Left lung (tissue), 10 donors: ENCODE results near the gene VWDE. TPM values are rescaled to one million over a fixed set of nuclear protein-coding genes. Genes with fewer than 3 reads are reported as not detected.

Source experiments
- ATAC-seq: fragments of 200-7000 bp; cut with Tn5 transposase; one replicate; pipeline ENCODE4 v1.9.1; 2020; ENCODE audit warnings: moderate library complexity
- DNase-seq, 4 donors: peaks; one replicate each; pipeline ENCODE4 v3.0.0-alpha.2; 2013 to 2020
- H3K27ac ChIP-seq, 2 donors: fragments of 200-600 bp; sonication (generic) in 1 of 2; one replicate each; pipeline versions ENCODE4 v1.5.0 to v1.8.0; 2020 to 2021
- H3K27me3 ChIP-seq, 2 donors: fragments of 200-600 bp; sonication (generic) in 1 of 2; one replicate each; pipeline versions ENCODE4 v1.5.0 to v1.8.0; 2020 to 2021
- H3K36me3 ChIP-seq, 2 donors: fragments of 200-600 bp; sonication (generic) in 1 of 2; one replicate each; pipeline versions ENCODE4 v1.5.0 to v1.8.0; 2020 to 2021
- H3K4me1 ChIP-seq, 2 donors: fragments of 200-600 bp; one replicate each; pipeline ENCODE4 v1.8.0; 2021
- H3K4me3 ChIP-seq, 2 donors: fragments of 200-600 bp; sonication (generic) in 1 of 2; one replicate each; pipeline versions ENCODE4 v1.5.0 to v1.8.0; 2020 to 2021; ENCODE audit warnings: mild to moderate bottlenecking in 1 of 2
- H3K9me3 ChIP-seq, 2 donors: fragments of 200-600 bp; sonication (generic) in 1 of 2; one replicate each; pipeline versions ENCODE4 v1.5.0 to v1.8.0; 2020 to 2021
- intact Hi-C, 2 donors: fragments of 100-400 bp; cut with DNase I; formaldehyde crosslinking; loops; one replicate each; pipeline versions ENCODE4 v1.11.2 to v1.14.2; 2022
- polyA plus RNA-seq, 6 donors: library from polyadenylated mRNA; unstranded; fragments of 120-200 nt; gene quantifications; one replicate each; pipeline ENCODE4 v1.2.1, GENCODE V29; 2013; ENCODE audit not compliant: insufficient read length in 6 of 6
- total RNA-seq, 2 donors: library from RNA; stranded (reverse); fragmentation: NEBNext Ultra II Directional; extraction: Animal tissue kit (Norgen Biotek cat#: 25700); gene quantifications; one replicate each; pipeline ENCODE4 v1.2.1, GENCODE V29; 2021
- TF ChIP-seq, protein P1 (sequence below), 2 donors: fragments of 200-600 bp; sonication (generic) in 1 of 2; IDR thresholded peaks; one replicate each; pipeline versions ENCODE4 v1.5.0 to v1.8.0; 2021; ENCODE audit warnings: antibody characterized with exemption in 2 of 2
- donor health status: DM: no; HTN: yes; CAD: no.
- donor health status: DM: no; HTN: no; CAD: no.

The VWDE gene
- total and polyA plus RNA-seq, 8 donors = 1.5 to 6.1 (median 3.6) TPM

DNA sequence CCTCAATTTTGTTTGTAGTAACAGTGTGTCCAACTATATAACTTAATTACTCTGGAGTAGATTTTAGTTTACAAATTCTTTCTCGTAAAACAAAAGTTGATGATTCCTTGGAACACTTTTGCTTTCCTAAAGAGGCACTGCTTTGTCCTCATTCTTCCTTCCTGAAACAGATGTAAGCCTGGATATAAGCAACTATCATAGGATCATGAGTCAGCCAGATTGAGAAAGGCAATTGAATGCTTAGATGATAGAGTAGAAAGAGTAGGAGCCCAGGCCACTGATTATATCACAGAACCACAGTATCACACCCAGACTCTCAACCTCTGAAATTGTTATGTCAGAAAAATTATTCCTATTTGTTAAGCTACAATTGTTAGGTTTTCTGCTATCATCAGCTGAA is 122.6 kb downstream of the VWDE start:
- H3K4me3 ChIP-seq = no peak overlapping the region
- intact Hi-C loops = no loop called here
- TF ChIP-seq, protein P1, sequence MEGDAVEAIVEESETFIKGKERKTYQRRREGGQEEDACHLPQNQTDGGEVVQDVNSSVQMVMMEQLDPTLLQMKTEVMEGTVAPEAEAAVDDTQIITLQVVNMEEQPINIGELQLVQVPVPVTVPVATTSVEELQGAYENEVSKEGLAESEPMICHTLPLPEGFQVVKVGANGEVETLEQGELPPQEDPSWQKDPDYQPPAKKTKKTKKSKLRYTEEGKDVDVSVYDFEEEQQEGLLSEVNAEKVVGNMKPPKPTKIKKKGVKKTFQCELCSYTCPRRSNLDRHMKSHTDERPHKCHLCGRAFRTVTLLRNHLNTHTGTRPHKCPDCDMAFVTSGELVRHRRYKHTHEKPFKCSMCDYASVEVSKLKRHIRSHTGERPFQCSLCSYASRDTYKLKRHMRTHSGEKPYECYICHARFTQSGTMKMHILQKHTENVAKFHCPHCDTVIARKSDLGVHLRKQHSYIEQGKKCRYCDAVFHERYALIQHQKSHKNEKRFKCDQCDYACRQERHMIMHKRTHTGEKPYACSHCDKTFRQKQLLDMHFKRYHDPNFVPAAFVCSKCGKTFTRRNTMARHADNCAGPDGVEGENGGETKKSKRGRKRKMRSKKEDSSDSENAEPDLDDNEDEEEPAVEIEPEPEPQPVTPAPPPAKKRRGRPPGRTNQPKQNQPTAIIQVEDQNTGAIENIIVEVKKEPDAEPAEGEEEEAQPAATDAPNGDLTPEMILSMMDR (IDR thresholded peaks at IDR 0.05) = no peak
- H3K36me3 ChIP-seq = no peaks in the 10 kb centered on the region
- H3K4me1 ChIP-seq = no peaks in the 10 kb centered on the region
- H3K27ac ChIP-seq = no peak overlapping the region
- DNase-seq (no peak), ATAC-seq (no peak)
- H3K27me3 ChIP-seq = no peaks in the 10 kb centered on the region
- H3K9me3 ChIP-seq = peaks cover 0 to 3% of the 10 kb centered on the region in 2 donors

Other genes with a start within 250 kb of the VWDE start
- 10 to 100 TPM; 43.3 to 43.7 TPM for gene TMEM106B, start 192.6 kb downstream of the VWDE start, total RNA-seq
- 10 to 100 TPM; 59.2 to 78.7 (median 72.3) TPM for gene TMEM106B, start 192.6 kb downstream of the VWDE start, polyA plus RNA-seq
- 10 to 100 TPM; 13.4 to 13.5 TPM for gene SCIN, start 166.9 kb upstream of the VWDE start, total RNA-seq
- 10 to 100 TPM in 1 of 6 donors, 1 to 10 TPM in 5; 3.4 to 10.2 (median 6.1) TPM for gene SCIN, start 166.9 kb upstream of the VWDE start, polyA plus RNA-seq